HG03378 (cell line): ENCODE measurements around the gene ZNF23.

Source experiments
- ATAC-seq: cut with Tn5 transposase; IDR thresholded peaks from one replicate; pipeline ENCODE4 v1.9.1; 2021; ENCODE audit warnings: mild to moderate bottlenecking, moderate library complexity; ENCODE audit not compliant: unreplicated experiment

Gene ZNF23

DNA sequence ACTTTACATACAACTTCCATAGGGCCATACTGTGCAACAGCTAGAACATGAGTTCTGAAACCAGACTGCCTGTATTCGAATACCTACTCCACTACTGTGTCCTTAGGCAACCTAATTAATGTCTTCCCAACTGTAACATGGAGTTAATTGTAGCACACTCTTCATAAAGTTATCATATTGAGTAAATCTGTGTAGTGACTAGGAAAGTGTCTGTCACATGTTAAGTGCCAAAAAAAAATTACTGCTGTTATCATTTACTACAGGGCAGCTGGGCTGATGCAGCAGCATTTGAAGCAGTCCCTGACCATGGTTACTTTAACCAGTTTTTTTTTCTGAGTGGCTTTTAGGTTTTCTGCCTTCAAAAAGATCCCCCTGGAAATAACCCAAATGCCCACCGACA, 10.9 kb upstream of the ZNF23 start:
- ATAC-seq = no peak

DNA sequence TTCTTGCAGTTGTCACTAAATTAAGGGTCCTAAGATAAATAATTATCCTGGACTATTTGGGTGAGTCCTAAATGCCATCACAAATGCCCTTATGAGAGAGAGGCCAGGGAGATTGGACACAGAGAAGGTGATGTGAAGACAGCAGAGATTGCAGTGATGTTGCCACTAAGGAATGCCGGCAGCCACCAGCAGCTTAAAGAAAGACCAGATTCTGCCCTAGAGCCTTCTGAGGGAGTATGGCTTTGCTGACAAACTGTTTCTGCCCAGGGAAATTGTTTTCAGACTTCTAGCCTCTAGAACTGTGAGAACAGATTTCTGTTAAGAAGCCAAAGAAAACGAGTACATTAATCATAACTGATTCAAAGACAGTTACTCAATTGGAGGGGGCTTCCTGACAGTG, 10.0 kb upstream of the ZNF23 start:
- no peak for ATAC-seq

- no peak for ATAC-seq
These were observed 5.8 kb upstream of the ZNF23 start for GRCh38 chr16:71467810-71468209.

- no peak for ATAC-seq
These were observed 2.2 kb upstream of the ZNF23 start for GRCh38 chr16:71464231-71464630.

DNA sequence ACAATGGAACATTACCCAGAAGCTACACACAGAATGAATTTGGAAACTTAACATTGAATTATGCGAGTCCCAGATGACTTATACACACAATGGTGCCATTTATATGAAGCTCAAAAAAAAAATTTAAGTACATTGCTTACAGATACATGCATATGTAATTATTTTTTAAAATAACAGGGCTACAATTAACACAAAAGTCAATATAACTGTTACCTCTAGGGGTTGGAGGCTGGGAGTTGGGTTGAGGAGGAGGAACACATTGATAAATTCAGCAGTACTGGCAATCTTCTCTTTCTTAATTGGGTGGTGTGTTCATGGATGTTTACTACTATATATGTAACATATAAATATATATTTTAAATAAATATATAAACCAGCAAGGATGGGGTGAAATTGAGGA, 1.1 kb downstream of the ZNF23 start:
- no peak for ATAC-seq

- no peak for ATAC-seq
These were observed 1.8 kb downstream of the ZNF23 start for GRCh38 chr16:71460236-71460635.

DNA sequence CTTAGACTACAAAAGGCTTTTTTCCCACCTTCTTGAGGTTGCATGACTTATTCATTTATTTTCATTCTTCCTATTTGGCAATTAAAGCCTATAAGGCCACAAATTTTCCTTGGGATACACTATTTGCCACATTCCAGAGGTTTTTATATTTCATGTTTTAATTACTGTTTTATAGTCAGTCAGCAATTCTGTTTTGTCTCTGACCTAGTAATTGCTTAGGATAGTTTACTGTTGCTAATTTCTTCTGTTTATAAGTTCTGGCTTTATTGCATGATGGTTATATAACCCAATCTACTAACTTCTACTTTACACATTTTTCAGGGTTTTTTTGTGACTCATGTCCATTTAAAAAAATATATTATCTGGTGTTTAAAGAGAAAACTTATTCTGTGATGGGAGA, 2.5 kb downstream of the ZNF23 start:
- no peak for ATAC-seq

DNA sequence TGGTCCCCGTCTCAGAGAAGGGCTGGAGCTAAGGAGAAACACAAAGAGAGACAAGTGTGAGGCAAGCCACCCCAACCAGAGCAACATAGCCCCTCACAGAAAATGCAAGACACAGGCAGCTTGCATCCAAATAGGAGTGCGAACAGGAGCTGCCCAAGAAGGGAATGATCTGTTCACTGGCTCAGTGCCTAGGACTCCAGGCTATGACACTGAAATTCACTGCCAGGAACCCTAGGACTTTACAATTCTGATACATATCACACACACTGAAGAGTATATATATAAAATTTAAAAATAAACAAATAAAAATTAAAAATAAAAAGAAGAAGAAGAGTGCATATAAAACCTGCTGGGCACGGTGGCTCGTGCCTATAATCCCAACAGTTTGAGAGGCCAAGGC, 5.2 kb downstream of the ZNF23 start:
- no peak for ATAC-seq

DNA sequence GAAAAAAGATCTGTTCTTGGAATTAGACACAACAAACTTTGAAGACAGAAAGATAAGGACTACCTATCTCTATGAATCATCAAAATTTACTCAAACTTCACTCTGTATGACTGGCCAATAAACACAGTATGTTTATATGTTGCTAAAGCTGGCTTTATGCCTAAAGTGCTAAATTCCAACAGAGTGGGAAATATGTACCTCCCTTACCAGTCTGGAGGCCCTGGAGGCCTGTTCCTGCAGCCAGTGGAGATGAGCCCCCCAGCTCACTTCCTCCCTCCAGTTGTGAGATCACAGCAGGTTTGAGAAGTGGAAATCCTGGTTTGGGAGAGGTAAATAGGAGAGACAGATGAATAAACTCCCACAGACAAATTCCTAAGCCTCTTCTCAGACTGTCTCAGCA, 9.0 kb downstream of the ZNF23 start:
- no peak for ATAC-seq

- ATAC-seq = no peak
These were observed 13.0 kb downstream of the ZNF23 start for GRCh38 chr16:71449020-71449419.

GRCh38 chr16:71448274-71448866, 13.7 kb downstream of the ZNF23 start:
- ATAC-seq = no peak

DNA sequence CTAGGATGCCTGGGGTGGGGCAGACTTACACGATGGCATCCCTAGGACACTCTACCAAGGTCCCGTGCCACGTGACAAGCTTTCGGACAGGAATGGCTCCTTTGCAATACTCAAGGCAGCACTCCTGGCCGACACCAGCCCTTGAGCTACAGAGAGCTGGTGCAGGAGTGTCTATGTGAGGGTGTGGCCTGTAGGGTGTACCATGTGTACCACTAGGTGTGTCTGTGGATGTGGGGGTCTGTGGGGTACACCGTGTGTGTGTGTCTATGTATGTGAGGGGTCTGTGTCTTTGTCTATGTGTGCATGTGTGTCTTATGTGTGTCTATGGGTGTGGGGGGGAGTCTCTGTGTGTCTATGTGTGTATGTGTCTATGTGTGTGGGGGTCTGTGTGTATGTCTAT, 18.3 kb downstream of the ZNF23 start:
- no peak for ATAC-seq

- no peak for ATAC-seq
These were observed 20.0 kb downstream of the ZNF23 start, which contains the start of gene TLE7 for GRCh38 chr16:71442051-71442440. TLE7 (minus strand) TSS chr16:71442054; CDS start chr16:71433324, 8,730 bp downstream.

DNA sequence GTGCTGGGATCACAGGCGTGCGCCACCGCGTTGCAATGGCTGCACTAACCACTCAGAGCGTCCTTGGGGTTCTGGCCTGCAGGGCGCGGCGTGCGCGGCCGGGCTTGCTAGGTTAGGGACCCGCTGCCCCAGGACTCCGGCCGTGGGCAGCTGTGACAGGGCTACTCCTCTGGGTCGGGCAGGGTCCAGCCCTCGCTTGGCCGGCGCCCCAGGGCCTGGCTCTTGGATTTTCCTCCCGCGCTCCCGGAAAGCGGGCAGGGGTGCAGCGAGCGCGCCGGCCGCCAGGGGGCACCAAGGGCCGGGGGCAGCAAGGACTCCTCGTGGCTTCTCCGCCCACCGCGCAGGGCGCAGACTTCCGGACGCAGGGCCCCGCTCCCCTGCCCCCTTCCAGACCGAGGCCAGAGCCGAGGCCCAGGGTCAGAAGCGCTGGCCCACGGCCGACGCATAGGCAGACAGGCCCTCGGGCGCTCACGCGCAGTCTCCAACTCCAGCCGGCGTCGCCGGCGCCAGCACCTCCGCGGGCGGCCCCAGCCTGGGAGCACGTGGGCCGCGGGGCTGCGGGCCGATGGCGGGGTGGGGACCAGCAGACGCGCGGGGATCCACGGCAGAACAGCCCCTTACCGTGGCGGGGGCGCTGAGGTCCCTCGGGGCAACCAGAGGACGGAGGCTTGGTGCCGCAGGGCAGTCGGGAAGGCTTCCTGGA, 20.5 kb downstream of the ZNF23 start:
- no peak for ATAC-seq

DNA sequence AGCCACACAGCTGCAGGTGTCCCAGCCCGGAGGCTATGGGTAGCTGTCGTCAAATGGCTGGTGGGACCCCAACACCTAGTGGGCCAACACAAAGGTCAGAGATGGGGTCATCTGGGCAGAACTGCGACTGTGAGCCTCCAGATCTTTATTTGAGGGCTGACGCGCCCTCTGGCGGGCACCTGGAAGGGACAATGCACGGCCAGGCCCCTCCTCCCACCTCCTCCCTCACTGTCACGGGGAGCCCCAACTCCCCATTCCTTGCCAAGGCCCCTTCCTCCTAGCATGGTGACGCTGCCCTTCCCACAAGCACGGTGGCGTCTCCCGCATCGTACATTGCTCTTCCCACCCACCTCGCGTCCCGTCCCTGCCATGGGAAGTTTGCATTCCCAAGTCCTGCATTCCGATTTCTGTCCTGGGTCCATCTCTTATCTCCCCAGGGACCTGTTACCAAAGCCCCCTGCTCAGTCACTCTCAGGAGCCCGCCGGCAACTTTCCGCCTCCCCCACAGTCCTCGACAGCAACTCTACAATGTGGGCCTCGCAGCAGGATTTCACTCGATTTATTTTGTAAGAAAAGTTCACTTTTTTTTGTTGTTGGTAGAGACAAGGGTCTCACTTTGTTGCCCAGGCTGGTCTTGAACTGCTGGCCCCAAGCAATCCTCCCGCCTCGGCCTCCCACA, 21.2 kb downstream of the ZNF23 start:
- ATAC-seq = no peak

DNA sequence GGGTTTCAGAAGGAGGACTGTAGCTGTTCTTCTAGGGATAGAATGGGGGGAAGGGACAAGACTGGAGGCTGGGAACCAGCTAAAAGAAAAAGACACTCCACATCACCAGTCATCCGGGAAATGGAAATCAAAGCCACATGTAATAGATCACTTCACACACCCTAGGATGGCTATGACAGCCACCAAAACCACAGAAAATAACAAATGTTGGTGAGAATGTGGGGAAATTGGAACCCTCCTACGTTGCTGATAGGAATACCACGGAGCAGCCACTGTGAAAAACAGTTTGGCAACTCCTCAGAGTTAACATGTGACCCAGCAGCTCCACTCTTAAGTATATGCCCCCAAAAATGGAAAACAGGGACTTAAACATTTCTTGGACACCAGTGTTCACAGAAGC, 22.5 kb downstream of the ZNF23 start:
- no peak for ATAC-seq

- no peak for ATAC-seq
These were observed 25.6 kb downstream of the ZNF23 start for GRCh38 chr16:71436473-71436872.

- no peak for ATAC-seq
These were observed 29.1 kb downstream of the ZNF23 start for GRCh38 chr16:71432906-71433305.

DNA sequence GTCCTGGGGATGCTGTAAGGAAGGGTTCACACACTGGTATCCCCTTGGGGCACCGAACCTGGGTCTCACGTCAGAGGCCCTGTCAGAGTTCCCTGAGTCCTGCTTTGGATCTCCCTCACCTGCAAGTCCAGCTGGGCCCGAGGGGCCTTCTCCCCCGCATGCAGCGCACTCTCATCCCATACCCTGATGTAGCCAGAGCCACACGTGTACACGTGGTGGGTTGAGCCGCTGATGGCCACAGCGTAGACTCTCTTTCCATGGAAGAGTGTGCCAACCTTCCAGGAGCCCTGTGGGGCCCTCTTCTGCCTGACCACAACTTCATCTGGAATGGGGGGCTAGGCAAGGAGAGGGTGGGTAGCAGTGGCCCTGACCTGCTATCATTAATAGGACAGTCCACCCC, 30.1 kb downstream of the ZNF23 start:
- ATAC-seq = no peak

- ATAC-seq = no peak
These were observed 30.9 kb downstream of the ZNF23 start for GRCh38 chr16:71431176-71431575.

DNA sequence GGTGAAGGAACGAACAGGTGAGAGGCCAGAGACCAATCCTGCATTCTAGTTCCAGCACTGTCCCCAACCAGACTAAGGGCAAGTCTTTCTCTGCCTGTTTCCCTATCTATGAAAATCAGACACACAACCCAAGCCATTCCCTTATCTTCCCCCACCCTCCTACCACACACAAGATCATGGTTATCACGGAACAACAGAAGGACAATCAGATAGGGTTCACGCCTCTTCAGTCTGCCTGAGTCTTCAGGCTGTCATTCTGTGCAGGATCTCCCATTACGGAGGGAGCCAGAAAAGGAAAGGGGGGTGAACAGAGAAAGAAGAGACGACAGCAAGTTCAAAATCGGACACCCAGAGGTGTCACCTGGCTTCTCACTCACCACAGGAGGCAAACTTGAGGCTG, 31.3 kb downstream of the ZNF23 start:
- ATAC-seq = no peak

DNA sequence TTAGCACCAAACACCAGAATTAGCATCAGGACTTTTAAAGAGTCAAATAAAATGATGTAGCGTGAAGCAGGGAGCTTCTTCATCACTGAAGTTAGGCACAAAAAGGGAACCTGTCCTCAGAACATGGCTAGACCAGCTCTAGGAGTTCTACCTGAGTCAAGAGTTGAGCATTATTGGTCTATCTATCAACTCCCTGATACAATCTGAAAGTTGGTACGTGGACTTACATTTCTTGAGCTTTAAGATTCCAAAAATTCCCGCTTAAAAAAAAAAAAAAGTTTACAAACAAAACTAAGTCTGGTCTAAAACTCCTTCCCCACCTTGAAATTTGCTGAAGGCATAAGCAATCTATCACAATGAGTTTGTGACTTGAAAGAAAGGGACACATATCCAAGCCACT, 32.5 kb downstream of the ZNF23 start:
- ATAC-seq = no peak
